ENCODE results near the gene DCUN1D5. TPM values are rescaled to one million over a fixed set of nuclear protein-coding genes. Genes with fewer than 3 reads are reported as not detected.

Gene DCUN1D5
- total and polyA plus RNA-seq, 4 donors, result 12.0 to 17.7 (median 15.1) TPM

GRCh38 chr11:103042161-103042560 is 49.8 kb downstream of the DCUN1D5 start:
- H3K4me3 ChIP-seq (ENCODE audit: low read depth in 1 of 3, low read length in 3 of 3), result no peak overlapping the region
- peaks cover 0 to 2% (median 0%) of the 10 kb centered on the region in 4 donors for H3K4me1 ChIP-seq (ENCODE audit: control insufficient read depth in 4 of 4, insufficient read depth in 4 of 4, low read length in 3 of 4)
- 79% methylated on average over 2 of the region's 2 CpGs for WGBS
- no peak for TF ChIP-seq HNF4A (conservative IDR thresholded peaks at IDR 0.05)
- no peak for TF ChIP-seq TAF1 (conservative IDR thresholded peaks at IDR 0.05)
- no peak for TF ChIP-seq JUND (IDR thresholded peaks at IDR 0.05)
- no peak for TF ChIP-seq FOXA2 (IDR thresholded peaks at IDR 0.05)
- TF ChIP-seq CTCF (IDR thresholded peaks at IDR 0.05; ENCODE audit: low read depth, low read length, missing input control), result no peak
- no peak for TF ChIP-seq NR2F2 (IDR thresholded peaks at IDR 0.05)
- TF ChIP-seq YY1 (IDR thresholded peaks at IDR 0.05), result no peak
- no peak for TF ChIP-seq SP1 (IDR thresholded peaks at IDR 0.05)
- H3K27ac ChIP-seq (ENCODE audit: low read depth in 1 of 2, low read length in 2 of 2), result no peak overlapping the region
- no peaks in the 10 kb centered on the region for H3K27me3 ChIP-seq (ENCODE audit: control insufficient read depth in 4 of 4, insufficient read depth in 4 of 4, low read length in 3 of 4)
- no peaks in the 10 kb centered on the region for H3K36me3 ChIP-seq (ENCODE audit: control insufficient read depth in 4 of 4, insufficient read depth in 3 of 4, low read depth in 1 of 4, low read length in 3 of 4)
- DNase-seq (ENCODE audit: low spot score), result no peak
- no peak overlapping the region for H3K9ac ChIP-seq (ENCODE audit: low read depth in 1 of 2, low read length in 2 of 2)
- no peaks in the 10 kb centered on the region for H3K9me3 ChIP-seq (ENCODE audit: control insufficient read depth in 4 of 4, low read length in 3 of 4)

GRCh38 chr11:103035791-103036434 is 56.0 kb downstream of the DCUN1D5 start:
- no peak overlapping the region for H3K4me3 ChIP-seq (ENCODE audit: low read depth in 1 of 3, low read length in 3 of 3)
- 13% methylated on average over 4 of the region's 4 CpGs for WGBS
- no peaks in the 10 kb centered on the region for H3K4me1 ChIP-seq (ENCODE audit: control insufficient read depth in 4 of 4, insufficient read depth in 4 of 4, low read length in 3 of 4)
- no peaks in the 10 kb centered on the region for H3K36me3 ChIP-seq (ENCODE audit: control insufficient read depth in 4 of 4, insufficient read depth in 3 of 4, low read depth in 1 of 4, low read length in 3 of 4)
- no peak overlapping the region for H3K27ac ChIP-seq (ENCODE audit: low read depth in 1 of 2, low read length in 2 of 2)
- no peak for DNase-seq (ENCODE audit: low spot score)
- H3K27me3 ChIP-seq (ENCODE audit: control insufficient read depth in 4 of 4, insufficient read depth in 4 of 4, low read length in 3 of 4), result no peaks in the 10 kb centered on the region
- no peaks in the 10 kb centered on the region for H3K9me3 ChIP-seq (ENCODE audit: control insufficient read depth in 4 of 4, low read length in 3 of 4)
- no peak overlapping the region for H3K9ac ChIP-seq (ENCODE audit: low read depth in 1 of 2, low read length in 2 of 2)
- TF ChIP-seq YY1 (IDR thresholded peaks at IDR 0.05), result no peak
- peak; percentile 82 to 85 for TF ChIP-seq RAD21 (IDR thresholded peaks at IDR 0.05)
- TF ChIP-seq RXRA (IDR thresholded peaks at IDR 0.05), result peak in 1 of 2 donors; percentile 7
- no peak for TF ChIP-seq HNF4A (conservative IDR thresholded peaks at IDR 0.05)
- no peak for TF ChIP-seq TAF1 (conservative IDR thresholded peaks at IDR 0.05)
- TF ChIP-seq ZBTB33 (IDR thresholded peaks at IDR 0.05), result no peak
- TF ChIP-seq FOXA1 (IDR thresholded peaks at IDR 0.05), result no peak
- no peak for TF ChIP-seq SP1 (IDR thresholded peaks at IDR 0.05)
- peak; percentile 66 for TF ChIP-seq CTCF (IDR thresholded peaks at IDR 0.05; ENCODE audit: low read depth, low read length, missing input control)
- no peak for TF ChIP-seq HNF4G (IDR thresholded peaks at IDR 0.05)
- TF ChIP-seq ATF3 (IDR thresholded peaks at IDR 0.05), result peak; percentile 90
- peak; percentile 100 for TF ChIP-seq JUND (IDR thresholded peaks at IDR 0.05)
- no peak for TF ChIP-seq REST (IDR thresholded peaks at IDR 0.05)
- no peak for TF ChIP-seq MAX (IDR thresholded peaks at IDR 0.05)
- TF ChIP-seq EGR1 (IDR thresholded peaks at IDR 0.05; ENCODE audit: low read depth in 2 of 2), result peak in 1 of 2 donors; percentile 47
- no peak for TF ChIP-seq FOXA2 (IDR thresholded peaks at IDR 0.05)
- peak in 1 of 2 donors; percentile 40 for TF ChIP-seq GABPA (IDR thresholded peaks at IDR 0.05 in 1 of 2, conservative IDR thresholded peaks at IDR 0.05 in 1 of 2)
- TF ChIP-seq NR2F2 (IDR thresholded peaks at IDR 0.05), result no peak
